Heart left ventricle (tissue), 13 donors: ENCODE data around the gene PRIMPOL.

Experiments used
- POLR2A ChIP-seq, 2 donors: fragments of 450-650 bp; IDR thresholded peaks; one replicate each; pipeline ENCODE4 v1.6.1; 2017; ENCODE audit warnings: antibody characterized with exemption in 2 of 2, mild to moderate bottlenecking in 2 of 2, moderate library complexity in 2 of 2
- TF ChIP-seq, protein P1 (sequence below), 12 donors: fragments of 200-600 bp; sonication (generic) in 4 of 12; IDR thresholded peaks; one replicate each; pipeline versions ENCODE4 v1.5.0 to v1.8.0; 2018 to 2022; ENCODE audit warnings: antibody characterized with exemption in 12 of 12, mild to moderate bottlenecking in 5 of 12
- donor health status: ischemic (EF 13 %, LVEDD 7.1; RV severe dilation, severe dysfunction).
- donor health status: DM: no; HTN: yes; CAD: no.
- donor health status: DM: no; HTN: no; CAD: no.
- donor health status: ischemic (EF 25% LVEDD 6.9; RV normal size, moderate dysfunction).
- donor health status: ischemic (EF 25% LVEDD 5.7; RV mildly dilated, moderate dysfunction).
- donor health status: ischemic (EF 35%, LVEDD 5.7; RV mildly dilated, moderate dysfunction).
- donor health status: nonischemic (EF 11% LVEDD 7.7; RV severe dilation, severe dysfunction).
- donor health status: DM: yes; HTN: yes; CAD: no.
- donor health status: PGD.
- donor health status: ischemic (EF 29% LVEDD 5.4; RV normal size, mild dysfunction).
- donor health status: nonischemic (EF 23%, LVEDD 6.1; RV moderate dilation, normal function).

DNA sequence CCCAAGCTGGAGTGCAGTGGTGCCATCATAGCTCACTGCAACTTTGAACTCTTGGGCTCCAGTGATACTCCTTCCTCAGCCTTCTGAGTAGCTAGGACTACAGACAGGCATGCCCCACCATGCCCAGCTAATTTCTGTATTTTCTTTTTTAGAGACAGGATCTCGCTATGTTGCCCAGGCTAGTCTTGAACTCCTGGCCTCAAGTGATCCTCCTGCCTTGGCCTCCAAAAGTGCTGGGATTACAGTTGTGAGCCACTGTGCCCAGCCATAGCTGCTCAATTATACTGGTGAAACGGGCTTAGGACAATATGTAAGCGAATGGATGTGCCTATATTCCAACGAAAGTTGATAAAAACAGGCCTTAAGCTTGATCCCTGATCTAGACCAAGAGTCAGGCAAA lies 13.4 kb upstream of the PRIMPOL start:
- TF ChIP-seq POLR2A (IDR thresholded peaks at IDR 0.05), result no peak
- TF ChIP-seq, protein P1, sequence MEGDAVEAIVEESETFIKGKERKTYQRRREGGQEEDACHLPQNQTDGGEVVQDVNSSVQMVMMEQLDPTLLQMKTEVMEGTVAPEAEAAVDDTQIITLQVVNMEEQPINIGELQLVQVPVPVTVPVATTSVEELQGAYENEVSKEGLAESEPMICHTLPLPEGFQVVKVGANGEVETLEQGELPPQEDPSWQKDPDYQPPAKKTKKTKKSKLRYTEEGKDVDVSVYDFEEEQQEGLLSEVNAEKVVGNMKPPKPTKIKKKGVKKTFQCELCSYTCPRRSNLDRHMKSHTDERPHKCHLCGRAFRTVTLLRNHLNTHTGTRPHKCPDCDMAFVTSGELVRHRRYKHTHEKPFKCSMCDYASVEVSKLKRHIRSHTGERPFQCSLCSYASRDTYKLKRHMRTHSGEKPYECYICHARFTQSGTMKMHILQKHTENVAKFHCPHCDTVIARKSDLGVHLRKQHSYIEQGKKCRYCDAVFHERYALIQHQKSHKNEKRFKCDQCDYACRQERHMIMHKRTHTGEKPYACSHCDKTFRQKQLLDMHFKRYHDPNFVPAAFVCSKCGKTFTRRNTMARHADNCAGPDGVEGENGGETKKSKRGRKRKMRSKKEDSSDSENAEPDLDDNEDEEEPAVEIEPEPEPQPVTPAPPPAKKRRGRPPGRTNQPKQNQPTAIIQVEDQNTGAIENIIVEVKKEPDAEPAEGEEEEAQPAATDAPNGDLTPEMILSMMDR (IDR thresholded peaks at IDR 0.05), result no peak
